HG03439 (cell line): ENCODE results near the gene LRP1B.

Source experiments
- ATAC-seq: cut with Tn5 transposase; IDR thresholded peaks from one replicate; pipeline ENCODE4 v1.9.1; 2021; ENCODE audit warnings: mild to moderate bottlenecking, moderate library complexity; ENCODE audit not compliant: unreplicated experiment

The LRP1B gene

GRCh38 chr2:141704541-141704940 is 426.3 kb downstream of the LRP1B start:
- no peak for ATAC-seq

- no peak for ATAC-seq
Measured at GRCh38 chr2:141703501-141703900, 427.3 kb downstream of the LRP1B start.

- no peak for ATAC-seq
Measured at GRCh38 chr2:141701618-141702017, 429.2 kb downstream of the LRP1B start.

- ATAC-seq: no peak
Measured at GRCh38 chr2:141699573-141699972, 431.2 kb downstream of the LRP1B start.

GRCh38 chr2:141698500-141698899 is 432.3 kb downstream of the LRP1B start:
- ATAC-seq: no peak

GRCh38 chr2:141697035-141697434 is 433.8 kb downstream of the LRP1B start:
- ATAC-seq: no peak

- no peak for ATAC-seq
Measured at GRCh38 chr2:141694180-141694579, 436.6 kb downstream of the LRP1B start.

- ATAC-seq: no peak
Measured at GRCh38 chr2:141692829-141693228, 438.0 kb downstream of the LRP1B start.

- no peak for ATAC-seq
Measured at GRCh38 chr2:141676139-141676538, 454.7 kb downstream of the LRP1B start.

- ATAC-seq: no peak
Measured at GRCh38 chr2:141666191-141666590, 464.6 kb downstream of the LRP1B start.

GRCh38 chr2:141660232-141660631 is 470.6 kb downstream of the LRP1B start:
- no peak for ATAC-seq

- no peak for ATAC-seq
Measured at GRCh38 chr2:141654311-141654710, 476.5 kb downstream of the LRP1B start.

- ATAC-seq: no peak
Measured at GRCh38 chr2:141653184-141653583, 477.6 kb downstream of the LRP1B start.

GRCh38 chr2:141652308-141652707 is 478.5 kb downstream of the LRP1B start:
- no peak for ATAC-seq

- no peak for ATAC-seq
Measured at GRCh38 chr2:141647353-141647752, 483.5 kb downstream of the LRP1B start.

- no peak for ATAC-seq
Measured at GRCh38 chr2:141641462-141641861, 489.4 kb downstream of the LRP1B start.

GRCh38 chr2:141639809-141640208 is 491.0 kb downstream of the LRP1B start:
- ATAC-seq: no peak

- ATAC-seq: no peak
Measured at GRCh38 chr2:141633132-141633531, 497.7 kb downstream of the LRP1B start.

GRCh38 chr2:141630407-141630930 is 500.3 kb downstream of the LRP1B start:
- ATAC-seq: no peak

- no peak for ATAC-seq
Measured at GRCh38 chr2:141620372-141620771, 510.4 kb downstream of the LRP1B start.

GRCh38 chr2:141618457-141618856 is 512.4 kb downstream of the LRP1B start:
- ATAC-seq: no peak

- ATAC-seq: no peak
Measured at GRCh38 chr2:141611981-141612380, 518.8 kb downstream of the LRP1B start.

GRCh38 chr2:141611176-141611571 is 519.6 kb downstream of the LRP1B start:
- ATAC-seq: no peak
